Activated CD4-positive, alpha-beta T cell treated with anti-CD3 and anti-CD28 coated beads, Interleukin-2, Interleukin-6, amounts not matched to agents 100 ng/mL and 50 ng/mL, durations not matched to agents 16 hours and 8 hours (primary cell): ENCODE measurements around the gene LPAR6.
A peak's percentile ranks its signal among the peaks of the same experiment; 100 is the strongest.

Experiments
- DNase-seq: peaks from one replicate; pipeline ENCODE4 v3.0.0-alpha.2; 2020

Gene LPAR6

GRCh38 chr13:48411841-48412531, 927 bp downstream of the LPAR6 start:
- peak; percentile 59 for DNase-seq

GRCh38 chr13:48411147-48411794, 1.6 kb downstream of the LPAR6 start:
- no peak for DNase-seq

- no peak for DNase-seq
Measured at GRCh38 chr13:48410199-48410598, 2.7 kb downstream of the LPAR6 start.

GRCh38 chr13:48405875-48406274, 7.0 kb downstream of the LPAR6 start:
- no peak for DNase-seq

GRCh38 chr13:48404952-48405351, 8.0 kb downstream of the LPAR6 start:
- no peak for DNase-seq

GRCh38 chr13:48403913-48404312, 9.0 kb downstream of the LPAR6 start:
- DNase-seq: no peak

DNA sequence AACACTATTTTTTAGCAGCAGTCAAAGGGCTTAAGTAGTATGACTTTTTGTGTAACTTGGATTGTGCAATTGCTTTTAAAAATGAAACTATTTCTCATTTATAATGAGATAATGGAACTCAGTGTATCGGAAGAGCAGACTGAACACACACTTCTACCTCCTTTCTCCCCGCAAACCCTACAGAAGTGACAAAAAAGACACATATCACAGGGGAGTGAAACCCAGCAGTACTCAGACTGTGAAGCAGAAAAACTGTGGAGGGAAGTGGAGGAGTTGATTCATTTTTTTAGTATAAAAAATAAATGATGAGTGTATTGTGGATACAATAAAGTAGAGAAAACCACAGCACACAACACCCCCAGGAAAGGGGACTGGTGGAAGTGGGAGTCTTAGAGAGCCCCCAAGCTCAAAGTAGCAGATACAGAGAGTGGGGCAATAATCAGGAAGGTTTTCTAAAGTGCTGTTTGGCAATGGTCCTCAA, 9.7 kb downstream of the LPAR6 start:
- peak; percentile 87 for DNase-seq

DNA sequence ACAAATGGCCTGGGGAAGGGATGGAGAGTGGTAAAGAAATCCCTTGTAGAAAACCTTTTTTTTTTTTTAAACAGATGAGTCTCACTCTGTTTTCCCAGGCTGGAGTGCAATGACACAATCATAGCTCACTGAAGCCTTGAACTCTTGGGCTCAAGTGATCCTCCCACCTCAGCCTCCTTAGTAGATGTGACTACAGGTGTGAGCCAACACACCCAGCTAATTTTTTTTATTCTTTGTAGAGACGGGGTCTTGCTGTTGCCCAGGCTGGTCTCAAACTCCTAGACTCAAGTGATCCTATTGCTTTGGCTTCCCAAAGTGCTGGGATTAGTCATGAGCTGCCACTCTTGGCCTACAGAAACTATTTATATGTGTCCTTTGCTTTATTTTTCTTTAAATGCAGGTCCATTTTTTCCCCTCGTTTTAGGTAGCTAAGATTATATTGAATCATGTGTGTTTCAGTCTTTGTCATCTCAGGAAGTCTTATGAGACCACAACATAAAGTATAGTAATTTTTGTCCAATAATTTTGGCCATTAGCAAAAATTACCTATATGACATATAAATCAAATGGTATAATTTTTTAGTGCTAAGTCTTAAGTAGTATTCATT, 10.5 kb downstream of the LPAR6 start:
- peak; percentile 74 for DNase-seq

DNA sequence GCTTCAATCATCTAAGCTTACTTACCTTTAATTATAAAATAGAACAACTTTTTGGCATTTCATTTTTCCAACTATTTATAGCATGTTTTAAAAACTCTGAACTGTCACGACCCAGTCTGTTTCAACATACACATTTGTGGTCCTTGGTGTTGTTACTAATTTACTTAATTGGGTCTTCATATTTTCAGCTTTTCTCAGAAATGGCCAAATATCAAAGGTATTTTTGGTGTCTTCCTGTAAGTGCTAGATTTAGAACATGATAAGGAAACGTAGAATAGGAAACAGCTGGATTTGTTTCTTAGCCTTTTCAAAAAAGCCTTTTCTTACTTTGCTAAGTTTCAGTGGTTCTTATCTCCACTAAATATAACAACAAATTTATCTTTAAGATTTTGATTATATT, 11.4 kb downstream of the LPAR6 start:
- peak; percentile 34 for DNase-seq

DNA sequence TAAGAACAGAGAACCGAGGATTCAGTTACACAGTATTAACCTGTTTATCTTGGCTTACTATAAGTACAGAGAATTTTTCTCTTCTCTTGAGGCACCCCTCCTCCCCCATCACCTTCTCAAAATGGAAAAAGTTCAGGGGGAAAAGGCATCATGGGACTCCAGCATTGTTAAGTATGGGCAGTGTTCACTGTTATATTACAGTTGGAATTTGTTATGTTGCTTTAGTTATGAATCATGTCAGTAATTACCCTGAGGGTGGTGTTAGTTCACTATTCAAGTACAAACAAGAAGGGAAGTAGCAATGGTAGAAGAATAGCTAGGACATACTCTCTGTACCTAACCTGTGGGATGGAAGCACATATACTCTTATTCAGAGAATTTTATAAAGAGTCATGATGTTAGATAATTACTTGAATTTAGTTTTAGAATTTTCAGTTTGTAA, 12.0 kb downstream of the LPAR6 start:
- peak; percentile 50 for DNase-seq

GRCh38 chr13:48400090-48400694, 12.7 kb downstream of the LPAR6 start:
- DNase-seq: no peak

- no peak for DNase-seq
Measured at GRCh38 chr13:48398450-48399095, 14.3 kb downstream of the LPAR6 start.

DNA sequence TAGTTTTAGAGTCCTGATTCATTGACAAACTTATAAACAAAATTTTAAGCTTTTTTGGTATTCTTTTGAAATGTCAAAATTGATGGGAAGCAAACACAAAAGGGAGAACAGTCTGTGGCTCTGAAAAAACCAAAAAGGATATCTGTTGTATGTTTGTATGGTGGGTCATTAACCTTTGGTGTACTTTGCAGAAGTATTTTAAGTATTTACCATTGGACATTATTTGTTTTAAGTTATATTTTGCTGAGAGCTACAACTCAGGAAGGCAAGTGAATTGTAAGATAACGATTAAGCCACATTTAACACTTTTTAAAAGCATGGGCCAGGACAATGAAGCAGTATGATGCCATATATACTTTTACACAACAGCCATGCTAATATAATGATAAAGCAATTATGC, 15.2 kb downstream of the LPAR6 start:
- DNase-seq: no peak

- no peak for DNase-seq
Measured at GRCh38 chr13:48393698-48394085, 19.2 kb downstream of the LPAR6 start.

DNA sequence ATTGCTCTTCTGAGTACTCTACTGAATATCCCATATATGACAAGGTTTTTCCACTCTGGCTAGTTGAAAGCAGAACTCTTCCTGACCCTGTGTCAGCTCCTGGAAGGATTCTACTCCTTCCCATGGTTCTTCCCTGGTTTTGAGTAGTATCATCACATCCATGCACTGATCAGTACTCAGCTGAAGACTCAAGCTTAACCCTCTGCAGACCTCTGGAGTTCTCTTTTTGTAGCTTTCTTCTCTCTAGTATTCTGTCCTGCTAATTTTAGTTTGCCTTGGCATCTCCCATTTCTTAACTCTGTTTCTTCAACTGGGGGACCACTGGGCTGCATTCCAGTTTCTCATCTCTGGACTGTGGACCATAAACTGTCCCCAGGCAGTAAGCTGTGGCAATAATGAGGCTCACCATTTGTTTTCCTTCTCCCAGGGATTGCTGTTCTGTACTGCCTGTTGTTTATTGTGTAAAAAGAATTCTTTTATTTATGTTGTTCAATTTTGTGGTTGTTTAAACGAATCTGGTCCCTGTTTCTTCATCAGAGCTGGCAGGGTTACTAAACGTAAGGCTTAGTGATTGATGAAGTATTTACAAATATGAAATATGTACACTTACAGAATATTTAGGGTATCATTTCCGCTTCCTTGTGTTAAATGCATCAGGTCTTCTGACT, 19.7 kb downstream of the LPAR6 start:
- no peak for DNase-seq

DNA sequence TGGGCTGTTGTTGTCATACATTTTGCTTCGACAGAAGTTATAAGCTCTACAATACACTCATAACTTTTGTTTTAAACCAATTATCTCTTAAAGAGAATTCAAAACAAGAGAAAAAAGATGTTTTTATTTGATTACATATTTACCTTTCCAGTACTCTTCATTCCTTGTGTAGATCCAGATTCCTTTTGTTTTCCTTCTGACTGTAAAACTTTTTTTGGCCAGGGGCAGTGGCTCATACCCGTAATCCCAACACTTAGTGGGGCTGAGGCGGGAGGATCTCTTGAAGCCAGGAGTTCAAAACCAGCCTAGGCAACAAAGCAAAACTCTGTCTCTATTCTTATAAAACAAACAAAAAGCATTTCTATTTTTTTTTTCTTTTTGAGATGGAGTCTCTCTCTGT, 21.7 kb downstream of the LPAR6 start:
- no peak for DNase-seq

GRCh38 chr13:48386816-48387215, 26.1 kb downstream of the LPAR6 start:
- DNase-seq: no peak

DNA sequence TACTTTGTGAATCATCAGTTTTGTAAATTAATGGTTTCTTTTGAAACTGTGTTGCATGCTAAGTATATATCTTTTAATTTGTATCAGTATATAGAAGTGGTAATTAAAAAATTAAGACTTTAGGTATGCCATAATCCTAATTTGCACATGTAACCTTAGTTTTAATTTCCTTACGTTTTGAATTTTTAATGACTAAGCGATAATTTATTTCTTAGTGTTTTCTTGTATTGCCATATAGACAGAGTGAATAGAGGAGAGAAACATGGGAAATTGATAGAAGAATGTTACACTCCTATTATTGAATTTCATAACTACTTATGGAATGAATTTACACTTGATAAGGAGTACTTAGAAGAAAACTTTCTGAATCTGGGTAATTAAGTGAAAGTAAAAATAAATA, 29.5 kb downstream of the LPAR6 start:
- no peak for DNase-seq

DNA sequence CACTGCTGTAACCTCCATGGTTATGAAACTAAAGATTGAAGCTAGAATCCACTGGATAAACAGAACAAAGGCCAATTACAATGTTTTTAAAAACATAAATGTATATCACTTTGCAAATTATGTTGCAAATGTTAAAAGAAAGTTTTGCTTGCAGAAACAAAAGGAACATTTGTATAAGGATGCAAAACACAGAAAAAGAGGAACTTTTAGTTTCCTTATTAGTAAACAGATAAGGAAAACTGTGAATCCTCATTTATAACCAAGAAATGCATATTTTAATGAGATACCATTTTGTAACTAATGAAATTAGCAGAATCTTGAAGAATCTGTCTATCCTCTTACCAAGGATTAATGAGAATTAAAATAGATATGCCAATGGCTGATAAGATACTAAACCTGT, 32.3 kb downstream of the LPAR6 start:
- no peak for DNase-seq

DNA sequence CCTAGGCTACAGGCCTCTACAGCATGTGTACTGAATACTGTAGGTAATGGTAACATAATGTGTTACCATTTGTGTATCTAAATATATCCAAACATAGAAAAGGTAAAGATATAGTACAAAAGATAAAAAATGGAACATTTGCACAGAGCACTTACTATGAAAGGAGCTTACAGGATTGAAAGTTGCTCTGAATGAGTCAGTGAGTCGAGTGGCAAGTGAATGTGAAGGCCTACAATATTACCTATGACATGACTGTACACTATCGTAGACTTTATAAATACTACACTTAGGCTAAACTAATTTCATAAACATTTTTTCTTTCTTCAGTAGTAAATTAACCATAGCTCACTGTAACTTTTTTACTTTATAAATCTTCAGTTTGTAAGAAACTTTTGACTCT, 35.1 kb downstream of the LPAR6 start:
- DNase-seq: peak; percentile 23

- no peak for DNase-seq
Measured at GRCh38 chr13:48370815-48371214, 42.1 kb downstream of the LPAR6 start.

DNA sequence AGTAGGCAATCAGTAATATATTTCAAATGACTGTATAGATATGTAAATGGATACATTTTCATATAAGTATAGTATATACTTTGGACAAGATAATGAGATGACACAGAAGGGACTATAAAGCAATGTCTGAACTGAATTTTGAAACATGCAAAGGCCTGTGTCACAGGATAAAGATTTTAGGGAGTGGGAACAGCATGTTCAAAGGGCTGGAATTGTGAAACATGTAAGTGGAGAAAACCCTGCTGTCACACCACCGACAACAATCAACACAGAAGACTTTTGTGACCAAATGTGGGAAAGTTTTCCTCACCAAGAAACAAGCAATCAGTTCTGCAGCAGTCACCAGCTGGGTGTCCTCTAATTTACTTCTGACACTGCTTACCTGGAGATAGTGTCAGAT, 42.9 kb downstream of the LPAR6 start:
- DNase-seq: no peak
